ENCODE measurements around the gene SH2D4B. TPM values are rescaled to one million over a fixed set of nuclear protein-coding genes. Genes with fewer than 3 reads are reported as not detected.

The SH2D4B gene
- total and polyA plus RNA-seq, 2 of the 13 experiments (the other 11 are each of a cell fraction or from before 2014, with no cell fraction given) = not detected

GRCh38 chr10:80498833-80499741 is 38.6 kb upstream of the SH2D4B start (continued):
- TF ChIP-seq, protein P1, sequence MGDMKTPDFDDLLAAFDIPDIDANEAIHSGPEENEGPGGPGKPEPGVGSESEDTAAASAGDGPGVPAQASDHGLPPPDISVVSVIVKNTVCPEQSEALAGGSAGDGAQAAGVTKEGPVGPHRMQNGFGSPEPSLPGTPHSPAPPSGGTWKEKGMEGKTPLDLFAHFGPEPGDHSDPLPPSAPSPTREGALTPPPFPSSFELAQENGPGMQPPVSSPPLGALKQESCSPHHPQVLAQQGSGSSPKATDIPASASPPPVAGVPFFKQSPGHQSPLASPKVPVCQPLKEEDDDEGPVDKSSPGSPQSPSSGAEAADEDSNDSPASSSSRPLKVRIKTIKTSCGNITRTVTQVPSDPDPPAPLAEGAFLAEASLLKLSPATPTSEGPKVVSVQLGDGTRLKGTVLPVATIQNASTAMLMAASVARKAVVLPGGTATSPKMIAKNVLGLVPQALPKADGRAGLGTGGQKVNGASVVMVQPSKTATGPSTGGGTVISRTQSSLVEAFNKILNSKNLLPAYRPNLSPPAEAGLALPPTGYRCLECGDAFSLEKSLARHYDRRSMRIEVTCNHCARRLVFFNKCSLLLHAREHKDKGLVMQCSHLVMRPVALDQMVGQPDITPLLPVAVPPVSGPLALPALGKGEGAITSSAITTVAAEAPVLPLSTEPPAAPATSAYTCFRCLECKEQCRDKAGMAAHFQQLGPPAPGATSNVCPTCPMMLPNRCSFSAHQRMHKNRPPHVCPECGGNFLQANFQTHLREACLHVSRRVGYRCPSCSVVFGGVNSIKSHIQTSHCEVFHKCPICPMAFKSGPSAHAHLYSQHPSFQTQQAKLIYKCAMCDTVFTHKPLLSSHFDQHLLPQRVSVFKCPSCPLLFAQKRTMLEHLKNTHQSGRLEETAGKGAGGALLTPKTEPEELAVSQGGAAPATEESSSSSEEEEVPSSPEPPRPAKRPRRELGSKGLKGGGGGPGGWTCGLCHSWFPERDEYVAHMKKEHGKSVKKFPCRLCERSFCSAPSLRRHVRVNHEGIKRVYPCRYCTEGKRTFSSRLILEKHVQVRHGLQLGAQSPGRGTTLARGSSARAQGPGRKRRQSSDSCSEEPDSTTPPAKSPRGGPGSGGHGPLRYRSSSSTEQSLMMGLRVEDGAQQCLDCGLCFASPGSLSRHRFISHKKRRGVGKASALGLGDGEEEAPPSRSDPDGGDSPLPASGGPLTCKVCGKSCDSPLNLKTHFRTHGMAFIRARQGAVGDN (CRISPR knock-in tag; IDR thresholded peaks at IDR 0.05) = peak; percentile 97
- TF ChIP-seq PAXIP1 (CRISPR knock-in tag; conservative IDR thresholded peaks at IDR 0.05) (peak; percentile 88), FOXO1 (CRISPR knock-in tag; IDR thresholded peaks at IDR 0.05) (peak; percentile 54; the same call in 1 of the 2 replicates), NR2F6 (IDR thresholded peaks at IDR 0.05) (peak; percentile 91), NR2F6 (CRISPR knock-in tag; IDR thresholded peaks at IDR 0.05) (peak; percentile 81), ZNF543 (CRISPR knock-in tag; IDR thresholded peaks at IDR 0.05) (0 out of 2 replicates have a peak, but pooled peaks have one; percentile 24), HNF4G (IDR thresholded peaks at IDR 0.05; ENCODE audit: borderline replicate concordance, low read depth, low read length) (peak; percentile 77; the same call in 1 of the 2 replicates), HNF4G (CRISPR knock-in tag; IDR thresholded peaks at IDR 0.05; ENCODE audit: borderline replicate concordance, low read depth) (no peak; the same call in 1 of the 2 replicates), ZNF180 (CRISPR knock-in tag; IDR thresholded peaks at IDR 0.05; ENCODE audit: borderline replicate concordance, low read depth) (no peak), NR2C2 (CRISPR knock-in tag; IDR thresholded peaks at IDR 0.05; ENCODE audit: borderline replicate concordance) (peak; percentile 94), KMT2A (CRISPR knock-in tag; IDR thresholded peaks at IDR 0.05) (peak; percentile 62; the same call in 1 of the 2 replicates), DMAP1 (CRISPR knock-in tag; IDR thresholded peaks at IDR 0.05) (peak; percentile 45), SP4 (CRISPR knock-in tag; IDR thresholded peaks at IDR 0.05) (peak; percentile 66; the same call in 1 of the 2 replicates), ZNF710 (CRISPR knock-in tag; IDR thresholded peaks at IDR 0.05; ENCODE audit: borderline replicate concordance) (peak; percentile 36; the same call in 1 of the 2 replicates), HDAC2 (CRISPR knock-in tag; IDR thresholded peaks at IDR 0.05) (peak; percentile 93), ARNTL (CRISPR knock-in tag; IDR thresholded peaks at IDR 0.05) (no peak)
- TF ChIP-seq, protein P2, sequence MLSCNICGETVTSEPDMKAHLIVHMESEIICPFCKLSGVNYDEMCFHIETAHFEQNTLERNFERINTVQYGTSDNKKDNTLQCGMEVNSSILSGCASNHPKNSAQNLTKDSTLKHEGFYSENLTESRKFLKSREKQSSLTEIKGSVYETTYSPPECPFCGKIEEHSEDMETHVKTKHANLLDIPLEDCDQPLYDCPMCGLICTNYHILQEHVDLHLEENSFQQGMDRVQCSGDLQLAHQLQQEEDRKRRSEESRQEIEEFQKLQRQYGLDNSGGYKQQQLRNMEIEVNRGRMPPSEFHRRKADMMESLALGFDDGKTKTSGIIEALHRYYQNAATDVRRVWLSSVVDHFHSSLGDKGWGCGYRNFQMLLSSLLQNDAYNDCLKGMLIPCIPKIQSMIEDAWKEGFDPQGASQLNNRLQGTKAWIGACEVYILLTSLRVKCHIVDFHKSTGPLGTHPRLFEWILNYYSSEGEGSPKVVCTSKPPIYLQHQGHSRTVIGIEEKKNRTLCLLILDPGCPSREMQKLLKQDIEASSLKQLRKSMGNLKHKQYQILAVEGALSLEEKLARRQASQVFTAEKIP (CRISPR knock-in tag; IDR thresholded peaks at IDR 0.05; ENCODE audit: borderline replicate concordance) = no peak

Data from HepG2 (cell line).